A673 (cell line): ENCODE results near the gene LRRC8D.

Source experiments
- EZH2 ChIP-seq: fragments of 200-600 bp; sonication (generic); IDR thresholded peaks from 2 replicates; pipeline ENCODE4 v1.6.1; 2017; ENCODE audit warnings: borderline replicate concordance, low read depth, mild to moderate bottlenecking, mixed read lengths, antibody characterized with exemption, low read length; ENCODE audit not compliant: poor library complexity, severe bottlenecking
- TF ChIP-seq, protein P1 (sequence below): fragments of 300-800, 200-600 bp; sonication (generic); conservative IDR thresholded peaks from 2 replicates; pipeline ENCODE4 v1.5.1; 2017; ENCODE audit warnings: low read depth, mild to moderate bottlenecking, antibody characterized with exemption, low read length, moderate library complexity, mixed read lengths

DNA sequence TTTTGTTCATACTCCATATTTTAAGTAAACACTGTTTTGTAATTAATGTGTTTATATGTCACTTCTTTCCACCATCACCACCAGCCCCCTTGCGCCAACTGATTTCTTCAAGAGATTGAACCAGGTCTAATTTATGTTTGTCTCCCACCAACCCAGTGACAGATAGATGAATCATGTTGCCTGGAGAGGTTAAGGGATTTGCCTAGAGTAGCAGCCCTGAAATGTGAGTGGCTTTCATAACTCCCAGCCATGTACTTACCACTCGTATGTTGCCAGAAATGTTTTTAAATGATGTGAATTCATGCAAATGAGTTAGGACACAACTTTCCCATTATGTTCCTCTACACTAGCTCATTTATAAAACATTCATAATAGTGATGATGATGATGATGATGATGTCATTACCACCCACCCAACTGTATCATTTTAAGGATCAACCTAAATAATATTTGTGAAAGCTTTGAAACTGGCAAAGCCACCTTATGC, 86.9 kb downstream of the LRRC8D start:
- TF ChIP-seq, protein P1, sequence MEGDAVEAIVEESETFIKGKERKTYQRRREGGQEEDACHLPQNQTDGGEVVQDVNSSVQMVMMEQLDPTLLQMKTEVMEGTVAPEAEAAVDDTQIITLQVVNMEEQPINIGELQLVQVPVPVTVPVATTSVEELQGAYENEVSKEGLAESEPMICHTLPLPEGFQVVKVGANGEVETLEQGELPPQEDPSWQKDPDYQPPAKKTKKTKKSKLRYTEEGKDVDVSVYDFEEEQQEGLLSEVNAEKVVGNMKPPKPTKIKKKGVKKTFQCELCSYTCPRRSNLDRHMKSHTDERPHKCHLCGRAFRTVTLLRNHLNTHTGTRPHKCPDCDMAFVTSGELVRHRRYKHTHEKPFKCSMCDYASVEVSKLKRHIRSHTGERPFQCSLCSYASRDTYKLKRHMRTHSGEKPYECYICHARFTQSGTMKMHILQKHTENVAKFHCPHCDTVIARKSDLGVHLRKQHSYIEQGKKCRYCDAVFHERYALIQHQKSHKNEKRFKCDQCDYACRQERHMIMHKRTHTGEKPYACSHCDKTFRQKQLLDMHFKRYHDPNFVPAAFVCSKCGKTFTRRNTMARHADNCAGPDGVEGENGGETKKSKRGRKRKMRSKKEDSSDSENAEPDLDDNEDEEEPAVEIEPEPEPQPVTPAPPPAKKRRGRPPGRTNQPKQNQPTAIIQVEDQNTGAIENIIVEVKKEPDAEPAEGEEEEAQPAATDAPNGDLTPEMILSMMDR: no peak
- TF ChIP-seq EZH2: no peak
